Peyer's patch (tissue), 4 donors: ENCODE measurements around the gene PSPC1.

Experiments
- POLR2A ChIP-seq, 2 donors: fragments of 450-650 bp; IDR thresholded peaks; one replicate each; pipeline ENCODE4 v1.5.1; 2017; ENCODE audit warnings: antibody characterized with exemption in 2 of 2, mild to moderate bottlenecking in 2 of 2, moderate library complexity in 2 of 2
- TF ChIP-seq, protein P1 (sequence below), 6 experiments: fragments of 450-650 bp in 4 of 6; fragments of 200-600 bp in 2 of 6; sonication (generic) in 1 of 6; IDR thresholded peaks; one replicate each; pipeline ENCODE4 v1.5.1; 2017 to 2019; ENCODE audit warnings: antibody characterized with exemption in 6 of 6, mild to moderate bottlenecking in 3 of 6, moderate library complexity in 1 of 6

DNA sequence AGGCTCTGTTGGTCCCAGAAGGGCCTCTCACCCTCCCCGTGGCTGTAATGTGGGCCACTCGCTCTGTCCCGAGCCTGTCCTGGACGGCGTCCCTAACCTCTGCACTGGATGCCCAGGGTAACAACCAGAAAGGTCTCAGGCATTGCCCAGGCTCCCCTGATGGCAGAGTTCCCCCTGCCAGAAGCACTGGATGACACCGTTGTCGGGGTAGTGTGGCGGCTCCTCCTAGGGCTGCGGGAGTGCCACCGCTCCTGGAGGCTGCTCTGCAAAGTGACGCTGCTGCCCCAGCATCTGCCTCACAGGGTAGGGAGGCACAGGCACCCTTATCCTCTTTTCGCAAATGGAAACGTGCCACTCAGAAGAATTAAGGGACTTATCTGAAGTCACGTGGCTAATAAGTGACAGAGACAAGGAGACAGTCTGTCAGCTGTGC is 117.3 kb downstream of the PSPC1 start:
- TF ChIP-seq, protein P1, sequence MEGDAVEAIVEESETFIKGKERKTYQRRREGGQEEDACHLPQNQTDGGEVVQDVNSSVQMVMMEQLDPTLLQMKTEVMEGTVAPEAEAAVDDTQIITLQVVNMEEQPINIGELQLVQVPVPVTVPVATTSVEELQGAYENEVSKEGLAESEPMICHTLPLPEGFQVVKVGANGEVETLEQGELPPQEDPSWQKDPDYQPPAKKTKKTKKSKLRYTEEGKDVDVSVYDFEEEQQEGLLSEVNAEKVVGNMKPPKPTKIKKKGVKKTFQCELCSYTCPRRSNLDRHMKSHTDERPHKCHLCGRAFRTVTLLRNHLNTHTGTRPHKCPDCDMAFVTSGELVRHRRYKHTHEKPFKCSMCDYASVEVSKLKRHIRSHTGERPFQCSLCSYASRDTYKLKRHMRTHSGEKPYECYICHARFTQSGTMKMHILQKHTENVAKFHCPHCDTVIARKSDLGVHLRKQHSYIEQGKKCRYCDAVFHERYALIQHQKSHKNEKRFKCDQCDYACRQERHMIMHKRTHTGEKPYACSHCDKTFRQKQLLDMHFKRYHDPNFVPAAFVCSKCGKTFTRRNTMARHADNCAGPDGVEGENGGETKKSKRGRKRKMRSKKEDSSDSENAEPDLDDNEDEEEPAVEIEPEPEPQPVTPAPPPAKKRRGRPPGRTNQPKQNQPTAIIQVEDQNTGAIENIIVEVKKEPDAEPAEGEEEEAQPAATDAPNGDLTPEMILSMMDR (IDR thresholded peaks at IDR 0.05), result no peak
- no peak for TF ChIP-seq POLR2A (IDR thresholded peaks at IDR 0.05)
